ENCODE data around the gene U2AF2.

DNA sequence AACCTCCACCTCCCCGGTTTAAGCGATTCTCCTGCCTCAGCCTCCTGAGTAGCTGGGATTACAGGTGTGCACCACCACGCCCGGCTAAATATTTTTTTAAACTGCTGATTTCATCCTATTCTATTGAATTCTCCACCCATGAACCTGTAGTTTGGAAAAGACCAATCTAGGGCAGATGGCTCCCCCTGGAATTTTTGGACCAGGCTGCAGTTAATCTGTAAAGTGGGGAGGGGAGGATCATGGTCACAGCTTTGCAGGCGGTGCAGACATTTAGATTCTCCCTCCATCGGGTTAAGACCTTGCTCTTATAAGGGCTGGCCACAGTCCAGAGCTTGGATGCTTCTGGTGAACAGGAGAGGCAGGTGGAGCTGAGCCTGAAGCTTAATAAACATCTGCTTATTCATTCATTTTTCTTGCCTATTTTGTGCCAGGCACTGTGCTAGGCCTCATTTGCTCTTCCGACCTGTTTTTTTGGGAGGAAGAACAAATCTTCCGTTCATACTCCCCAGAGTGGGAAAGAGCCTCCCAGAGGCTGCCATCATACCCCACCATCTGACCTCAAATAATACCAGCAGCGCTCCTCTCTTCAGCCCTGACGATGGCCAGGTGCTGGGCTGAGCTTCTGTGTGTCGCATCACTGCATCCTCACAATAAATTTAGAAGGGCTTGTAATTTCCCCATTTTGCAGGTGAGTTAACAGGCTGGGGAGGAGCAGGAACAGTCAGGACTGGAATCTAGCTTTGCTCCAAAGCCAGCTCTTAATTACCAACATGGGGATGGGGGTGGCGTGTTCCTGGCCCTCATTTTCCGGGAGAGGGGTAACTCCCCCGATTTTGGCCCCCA, 7.7 kb upstream of the U2AF2 start:
- no peak for TF ChIP-seq POLR2A (IDR thresholded peaks at IDR 0.05)
- no peak for TF ChIP-seq CTCF (IDR thresholded peaks at IDR 0.05)

Measured in ovary (tissue), 3 donors.